HepG2 (cell line): ENCODE results near the gene MCF2L. TPM values are rescaled to one million over a fixed set of nuclear protein-coding genes. Genes with fewer than 3 reads are reported as not detected.
A peak's percentile ranks its signal among the peaks of the same experiment; 100 is the strongest.

Experiments used
- FOXC1 ChIP-seq: sonication (generic); formaldehyde crosslinking; IDR thresholded peaks from 2 replicates; pipeline ENCODE4 v1.8.0; 2022; ENCODE audit warnings: mild to moderate bottlenecking, missing genetic modification reagents, borderline replicate concordance
- FOXO1 ChIP-seq: sonication (generic); formaldehyde crosslinking; IDR thresholded peaks from 2 replicates; pipeline ENCODE4 v1.4.0; 2020; ENCODE audit warnings: missing genetic modification reagents
- HBP1 ChIP-seq: IDR thresholded peaks from 2 replicates; pipeline ENCODE4 v1.6.1; 2016; ENCODE audit warnings: low read depth, control low read depth
- IKZF4 ChIP-seq: sonication (generic); formaldehyde crosslinking; IDR thresholded peaks from 2 replicates; pipeline ENCODE4 v1.5.1; 2020; ENCODE audit warnings: borderline replicate concordance, mild to moderate bottlenecking, low read depth, missing genetic modification reagents; ENCODE audit errors: not compliant biosample characterization
- JARID2 ChIP-seq: sonication (generic); formaldehyde crosslinking; IDR thresholded peaks from 2 replicates; pipeline ENCODE4 v1.8.1; 2023; ENCODE audit warnings: missing genetic modification reagents, inconsistent platforms; ENCODE audit not compliant: insufficient replicate concordance
- PLSCR1 ChIP-seq: sonication (generic); formaldehyde crosslinking; IDR thresholded peaks from 2 replicates; pipeline ENCODE4 v1.5.0; 2020; ENCODE audit warnings: missing genetic modification reagents, mild to moderate bottlenecking, borderline replicate concordance
- POGK ChIP-seq: sonication (generic); formaldehyde crosslinking; conservative IDR thresholded peaks from 2 replicates; pipeline ENCODE4 v1.8.0; 2022; ENCODE audit warnings: mild to moderate bottlenecking, moderate library complexity, missing genetic modification reagents
- POLR2G ChIP-seq: fragments of 200-400 bp; formaldehyde crosslinking; IDR thresholded peaks from 2 replicates; pipeline ENCODE4 v1.6.1; 2018; ENCODE audit warnings: mild to moderate bottlenecking, low read depth, low read length, moderate library complexity
- SKI ChIP-seq: fragments of 450-650 bp; IDR thresholded peaks from one replicate; pipeline ENCODE4 v1.6.1; 2018; ENCODE audit warnings: mild to moderate bottlenecking; ENCODE audit not compliant: partially characterized antibody
- TEAD2 ChIP-seq: sonication (generic); formaldehyde crosslinking; IDR thresholded peaks from 2 replicates; pipeline ENCODE4 v1.9.0; 2021; ENCODE audit warnings: missing genetic modification reagents
- ZFP37 ChIP-seq: sonication (generic); formaldehyde crosslinking; IDR thresholded peaks from 2 replicates; pipeline ENCODE4 v1.4.0; 2020; ENCODE audit warnings: missing genetic modification reagents, borderline replicate concordance
- ZNF550 ChIP-seq: sonication (generic); formaldehyde crosslinking; IDR thresholded peaks from 2 replicates; pipeline ENCODE4 v1.4.0; 2020; ENCODE audit warnings: mild to moderate bottlenecking, missing genetic modification reagents, borderline replicate concordance
- ZNF83 ChIP-seq: sonication (generic); formaldehyde crosslinking; IDR thresholded peaks from 2 replicates; pipeline ENCODE4 v1.4.0; 2020; ENCODE audit warnings: missing genetic modification reagents, mild to moderate bottlenecking, borderline replicate concordance
- polyA plus RNA-seq, 8 experiments: library from polyadenylated mRNA; depleted of rRNA in 3 of 8; stranded (reverse) in 7 of 8; unstranded in 1 of 8; fragments of >200 nt; fragmentation: Illumina TruSeq in 4 of 8; extraction: Trizol in 4 of 8; gene quantifications; 2 replicates each; pipeline versions ENCODE4 v1.2.1 to v1.2.3, GENCODE V29; 2011 to 2016; ENCODE audit warnings: low read depth in 4 of 8, missing spikeins in 1 of 8, mixed read lengths in 1 of 8; ENCODE audit not compliant: insufficient read depth in 1 of 8
- total RNA-seq, 5 experiments: library from RNA; depleted of rRNA; stranded (reverse); fragments of >200 nt; fragmentation: Illumina TruSeq; extraction: Trizol; gene quantifications; 2 replicates each; pipeline ENCODE4 v1.2.3, GENCODE V29; 2016; ENCODE audit warnings: low read depth in 1 of 5
- TF ChIP-seq, protein P1 (sequence below): IDR thresholded peaks from 2 replicates; pipeline ENCODE4 v1.6.1; 2016; ENCODE audit warnings: low read depth
- TF ChIP-seq, protein P2 (sequence below): sonication (generic); formaldehyde crosslinking; IDR thresholded peaks from 2 replicates; pipeline ENCODE4 v1.8.1; 2022; ENCODE audit warnings: mild to moderate bottlenecking, missing genetic modification reagents
- TF ChIP-seq, protein P3 (sequence below): sonication (generic); formaldehyde crosslinking; IDR thresholded peaks from 2 replicates; pipeline ENCODE4 v1.4.0; 2020; ENCODE audit warnings: missing genetic modification reagents

Gene MCF2L
- total and polyA plus RNA-seq, 2 of the 13 experiments (the other 11 are each of a cell fraction or from before 2014, with no cell fraction given) = 19.4 to 28.4 TPM

- TF ChIP-seq HBP1 (CRISPR knock-in tag) (peak; percentile 70; the same call in 1 of the 2 replicates), ZNF550 (CRISPR knock-in tag) (no peak), FOXC1 (CRISPR knock-in tag) (no peak), POGK (CRISPR knock-in tag) (peak; percentile 83), TEAD2 (no peak), PLSCR1 (CRISPR knock-in tag) (no peak), IKZF4 (CRISPR knock-in tag) (no peak), FOXO1 (CRISPR knock-in tag) (peak; percentile 99), ZNF83 (CRISPR knock-in tag) (no peak), ZFP37 (CRISPR knock-in tag) (peak; percentile 95), POLR2G (peak; percentile 74), SKI (peak; percentile 83), JARID2 (CRISPR knock-in tag) (no peak)
- TF ChIP-seq, protein P1, sequence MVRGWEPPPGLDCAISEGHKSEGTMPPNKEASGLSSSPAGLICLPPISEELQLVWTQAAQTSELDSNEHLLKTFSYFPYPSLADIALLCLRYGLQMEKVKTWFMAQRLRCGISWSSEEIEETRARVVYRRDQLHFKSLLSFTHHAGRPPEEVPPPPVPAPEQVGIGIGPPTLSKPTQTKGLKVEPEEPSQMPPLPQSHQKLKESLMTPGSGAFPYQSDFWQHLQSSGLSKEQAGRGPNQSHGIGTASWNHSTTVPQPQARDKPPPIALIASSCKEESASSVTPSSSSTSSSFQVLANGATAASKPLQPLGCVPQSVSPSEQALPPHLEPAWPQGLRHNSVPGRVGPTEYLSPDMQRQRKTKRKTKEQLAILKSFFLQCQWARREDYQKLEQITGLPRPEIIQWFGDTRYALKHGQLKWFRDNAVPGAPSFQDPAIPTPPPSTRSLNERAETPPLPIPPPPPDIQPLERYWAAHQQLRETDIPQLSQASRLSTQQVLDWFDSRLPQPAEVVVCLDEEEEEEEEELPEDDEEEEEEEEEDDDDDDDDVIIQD (CRISPR knock-in tag) = peak; percentile 70; the same call in 1 of the 2 replicates
- TF ChIP-seq, protein P2, sequence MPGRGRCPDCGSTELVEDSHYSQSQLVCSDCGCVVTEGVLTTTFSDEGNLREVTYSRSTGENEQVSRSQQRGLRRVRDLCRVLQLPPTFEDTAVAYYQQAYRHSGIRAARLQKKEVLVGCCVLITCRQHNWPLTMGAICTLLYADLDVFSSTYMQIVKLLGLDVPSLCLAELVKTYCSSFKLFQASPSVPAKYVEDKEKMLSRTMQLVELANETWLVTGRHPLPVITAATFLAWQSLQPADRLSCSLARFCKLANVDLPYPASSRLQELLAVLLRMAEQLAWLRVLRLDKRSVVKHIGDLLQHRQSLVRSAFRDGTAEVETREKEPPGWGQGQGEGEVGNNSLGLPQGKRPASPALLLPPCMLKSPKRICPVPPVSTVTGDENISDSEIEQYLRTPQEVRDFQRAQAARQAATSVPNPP = no peak
- TF ChIP-seq, protein P3, sequence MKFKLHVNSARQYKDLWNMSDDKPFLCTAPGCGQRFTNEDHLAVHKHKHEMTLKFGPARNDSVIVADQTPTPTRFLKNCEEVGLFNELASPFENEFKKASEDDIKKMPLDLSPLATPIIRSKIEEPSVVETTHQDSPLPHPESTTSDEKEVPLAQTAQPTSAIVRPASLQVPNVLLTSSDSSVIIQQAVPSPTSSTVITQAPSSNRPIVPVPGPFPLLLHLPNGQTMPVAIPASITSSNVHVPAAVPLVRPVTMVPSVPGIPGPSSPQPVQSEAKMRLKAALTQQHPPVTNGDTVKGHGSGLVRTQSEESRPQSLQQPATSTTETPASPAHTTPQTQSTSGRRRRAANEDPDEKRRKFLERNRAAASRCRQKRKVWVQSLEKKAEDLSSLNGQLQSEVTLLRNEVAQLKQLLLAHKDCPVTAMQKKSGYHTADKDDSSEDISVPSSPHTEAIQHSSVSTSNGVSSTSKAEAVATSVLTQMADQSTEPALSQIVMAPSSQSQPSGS (CRISPR knock-in tag) = peak; percentile 60; the same call in 1 of the 2 replicates
Measured at GRCh38 chr13:113138792-113139551, 170.0 kb downstream of the MCF2L start (continued).
